Esophagus muscularis mucosa (tissue), 4 donors: ENCODE data around the gene SLC4A3.

Source experiments
- CTCF ChIP-seq, 3 experiments: fragments of 200-600 bp in 2 of 3; fragments of 450-650 bp in 1 of 3; sonication (generic) in 2 of 3; IDR thresholded peaks; one replicate each; pipeline ENCODE4 v1.5.1; 2017 to 2019; ENCODE audit warnings: antibody characterized with exemption in 3 of 3, mild to moderate bottlenecking in 2 of 3, moderate library complexity in 1 of 3
- EP300 ChIP-seq: sonication (generic); formaldehyde crosslinking; IDR thresholded peaks from one replicate; pipeline ENCODE4 v1.6.1; 2017; ENCODE audit warnings: antibody characterized with exemption
- POLR2A ChIP-seq: fragments of 450-650 bp; IDR thresholded peaks from one replicate; pipeline ENCODE4 v1.6.1; 2017; ENCODE audit warnings: antibody characterized with exemption, moderate library complexity, mild to moderate bottlenecking, low read depth
- POLR2AphosphoS5 ChIP-seq, 2 donors: sonication (generic); formaldehyde crosslinking; IDR thresholded peaks; one replicate each; pipeline ENCODE4 v1.6.1; 2017; ENCODE audit warnings: antibody characterized with exemption in 2 of 2

DNA sequence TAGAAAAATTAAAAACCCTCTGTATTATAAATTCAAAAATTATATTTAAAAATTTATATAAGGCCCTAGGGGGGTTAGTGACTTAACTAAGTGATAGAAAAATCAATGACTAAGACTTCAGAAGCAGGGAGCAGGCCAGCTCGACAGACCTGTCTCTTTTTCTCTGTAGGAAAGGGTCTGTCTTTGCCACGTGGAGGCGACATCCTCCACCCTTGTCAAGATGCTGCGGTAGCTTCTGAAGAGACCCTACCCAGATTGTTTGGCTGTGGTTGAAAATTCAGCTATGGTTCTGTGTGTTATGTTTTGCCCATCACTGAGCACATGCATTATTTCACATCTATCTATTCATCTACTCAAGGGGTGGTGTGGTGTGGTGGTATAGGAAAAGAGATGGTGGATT, 8.2 kb upstream of the SLC4A3 start:
- TF ChIP-seq CTCF (IDR thresholded peaks at IDR 0.05) (no peak), POLR2A (no peak), EP300 (no peak), POLR2AphosphoS5 (IDR thresholded peaks at IDR 0.05) (no peak)
